MV-4-11 (cell line): ENCODE data around the gene TP53RK.

Source experiments
- DNase-seq: peaks from one replicate; lab custom pipeline; 2025; lab: John Stamatoyannopoulos, UW

Gene TP53RK

GRCh38 chr20:46706242-46706641, 17.0 kb upstream of the TP53RK start:
- DNase-seq, result no peak

- DNase-seq, result no peak
Measured at GRCh38 chr20:46705378-46705729, 16.1 kb upstream of the TP53RK start.

DNA sequence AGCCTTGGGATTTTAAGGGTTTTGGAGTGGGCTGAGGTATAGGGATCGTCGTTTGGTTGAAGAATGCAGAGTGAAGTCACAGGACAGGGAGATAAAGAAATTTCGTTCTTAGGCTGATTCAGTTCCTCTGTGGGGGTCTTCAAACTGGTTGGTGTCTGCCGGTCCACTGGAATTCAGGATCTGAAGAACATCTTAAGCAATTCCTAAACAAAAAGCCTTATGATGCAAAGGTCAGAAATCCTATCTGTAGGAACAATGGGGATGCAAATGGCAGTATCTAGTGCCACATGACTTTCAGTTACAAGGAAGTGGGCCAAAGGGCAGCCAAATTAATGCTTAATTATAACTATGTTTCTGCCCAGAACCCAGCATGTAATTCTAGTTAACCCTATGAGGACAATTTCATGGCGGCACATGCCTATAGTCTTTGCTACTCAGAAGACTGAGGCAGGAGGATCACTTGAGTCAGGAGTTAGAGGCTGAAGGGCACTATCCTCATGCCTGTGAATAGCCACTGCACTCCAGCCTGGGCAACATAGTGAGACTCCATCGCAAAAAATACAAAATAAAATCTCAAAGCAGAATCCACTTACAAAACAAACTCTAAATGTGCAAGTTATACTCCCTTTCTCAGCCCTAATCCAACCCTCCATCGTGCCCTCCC, 15.6 kb upstream of the TP53RK start:
- DNase-seq, result no peak

DNA sequence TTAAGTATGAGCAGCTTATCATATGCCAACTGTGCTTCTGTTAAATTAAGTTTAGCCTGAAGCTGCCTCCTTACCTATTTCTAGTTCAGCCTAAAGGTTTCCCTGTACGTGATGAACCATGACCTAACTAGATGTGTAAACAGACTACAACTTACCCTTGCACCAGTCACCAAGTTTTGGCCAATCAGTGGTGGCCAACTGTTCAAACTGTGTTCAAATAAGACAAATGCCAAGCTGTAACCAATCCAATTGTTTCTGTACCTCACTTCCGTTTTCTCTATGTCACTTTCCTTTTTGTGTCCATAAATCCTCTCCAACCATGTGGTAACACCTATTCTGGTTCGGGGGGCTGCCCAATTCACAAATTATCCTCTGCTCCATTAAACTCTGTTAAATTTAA, 14.2 kb upstream of the TP53RK start:
- DNase-seq, result no peak

DNA sequence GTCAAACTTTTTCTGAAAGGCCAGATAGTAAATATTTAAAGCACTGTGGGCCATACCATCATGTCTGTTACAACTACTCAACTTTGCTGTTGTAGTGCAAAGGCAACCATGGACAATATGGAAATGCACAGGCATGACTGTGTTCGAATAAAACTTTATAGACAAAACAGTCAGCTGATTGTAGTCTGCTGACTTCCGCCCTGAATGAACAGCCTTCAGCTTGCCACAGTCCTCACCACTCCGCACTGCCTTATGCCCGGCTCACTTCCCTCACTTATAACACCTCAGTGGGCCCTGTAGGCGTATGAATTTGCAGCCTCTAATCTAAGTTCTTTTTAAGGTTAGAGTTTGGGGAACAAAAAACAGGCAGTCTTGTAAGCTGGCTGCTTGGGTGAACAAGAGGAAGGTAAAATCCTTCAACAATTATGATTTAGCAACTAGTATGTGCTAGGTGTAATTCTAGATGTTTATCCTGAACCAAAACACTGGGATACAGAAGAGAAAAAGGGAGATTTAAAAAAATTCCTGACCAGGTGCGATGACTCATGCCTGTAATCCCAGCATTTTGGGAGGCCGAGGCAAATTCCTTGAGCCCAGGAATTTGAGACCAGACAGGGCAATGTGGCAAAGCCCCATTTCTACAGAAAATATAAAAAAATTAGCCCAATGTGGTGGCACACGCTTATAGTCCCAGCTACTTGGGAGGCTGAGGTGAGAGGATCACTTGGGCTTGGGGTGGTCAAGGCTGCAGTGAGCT, 13.4 kb upstream of the TP53RK start:
- no peak for DNase-seq

- no peak for DNase-seq
Measured at GRCh38 chr20:46701986-46702385, 12.7 kb upstream of the TP53RK start.

- no peak for DNase-seq
Measured at GRCh38 chr20:46701556-46701955, 12.3 kb upstream of the TP53RK start.

- DNase-seq, result no peak
Measured at GRCh38 chr20:46701057-46701456, 11.8 kb upstream of the TP53RK start.

GRCh38 chr20:46700481-46700880, 11.2 kb upstream of the TP53RK start:
- no peak for DNase-seq

GRCh38 chr20:46699651-46700359, 10.6 kb upstream of the TP53RK start:
- peak; percentile 48 for DNase-seq

DNA sequence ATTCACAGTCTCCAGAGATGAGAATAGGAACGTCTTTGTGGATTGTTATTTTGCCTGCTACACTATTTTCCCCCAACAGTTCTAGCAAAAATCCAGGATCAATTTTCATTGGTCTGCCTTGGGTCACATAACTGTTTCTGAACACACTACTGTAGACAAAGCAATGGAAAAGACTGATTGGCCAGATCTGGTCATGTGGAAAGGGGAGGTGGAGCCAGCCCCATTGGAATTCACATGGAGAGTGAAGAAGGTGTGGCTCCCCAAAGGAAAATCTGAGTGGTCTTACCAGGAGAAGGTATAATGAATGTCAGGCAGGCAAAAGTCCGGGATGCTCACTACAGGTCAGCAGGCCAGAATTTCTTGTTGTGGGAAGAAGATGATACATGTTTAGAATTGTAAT, 9.5 kb upstream of the TP53RK start:
- DNase-seq, result no peak

DNA sequence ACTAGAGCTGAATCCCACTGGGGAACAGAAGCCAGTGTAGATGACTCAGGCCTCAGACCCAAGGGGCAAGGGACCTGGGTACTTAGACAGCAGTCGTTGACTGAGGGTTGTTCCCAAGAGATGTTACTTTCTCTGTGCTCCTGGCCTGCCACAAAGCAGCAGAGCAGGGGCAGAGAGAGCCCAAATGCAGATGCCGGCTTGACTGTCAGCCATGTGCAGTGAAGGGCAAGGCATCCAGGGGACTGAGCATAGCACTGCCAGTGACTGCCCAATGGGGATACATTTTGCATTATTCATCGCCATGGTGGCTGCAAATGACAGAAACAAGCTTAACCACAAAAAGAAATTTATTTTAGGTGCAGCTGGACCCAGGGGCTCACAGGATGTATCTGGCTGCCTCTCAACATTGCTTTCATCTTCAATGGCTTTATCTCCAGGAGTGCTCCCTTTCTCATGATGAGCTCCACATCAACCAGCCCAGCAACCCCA, 7.6 kb upstream of the TP53RK start:
- DNase-seq, result no peak

DNA sequence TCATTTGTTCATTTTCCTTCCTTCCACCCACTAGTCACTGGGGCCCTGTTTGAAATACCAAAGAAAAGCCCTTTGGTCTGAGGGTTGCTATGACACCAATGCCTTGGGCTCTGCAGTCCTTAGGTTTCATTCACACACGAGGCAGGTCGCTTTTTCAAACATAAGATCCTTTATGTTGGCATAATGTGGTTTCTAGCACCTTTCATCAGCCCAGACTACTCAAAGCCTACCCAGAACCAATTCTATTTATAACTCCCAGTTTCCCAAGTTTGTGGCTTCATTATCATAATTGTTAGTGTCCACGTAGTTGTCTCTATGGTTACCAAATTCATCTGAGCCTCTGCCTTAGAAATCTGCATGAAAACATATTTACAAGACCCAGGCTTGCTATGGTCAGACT, 6.6 kb upstream of the TP53RK start:
- peak; percentile 83 for DNase-seq

GRCh38 chr20:46694484-46694883, 5.2 kb upstream of the TP53RK start:
- peak; percentile 94 for DNase-seq

DNA sequence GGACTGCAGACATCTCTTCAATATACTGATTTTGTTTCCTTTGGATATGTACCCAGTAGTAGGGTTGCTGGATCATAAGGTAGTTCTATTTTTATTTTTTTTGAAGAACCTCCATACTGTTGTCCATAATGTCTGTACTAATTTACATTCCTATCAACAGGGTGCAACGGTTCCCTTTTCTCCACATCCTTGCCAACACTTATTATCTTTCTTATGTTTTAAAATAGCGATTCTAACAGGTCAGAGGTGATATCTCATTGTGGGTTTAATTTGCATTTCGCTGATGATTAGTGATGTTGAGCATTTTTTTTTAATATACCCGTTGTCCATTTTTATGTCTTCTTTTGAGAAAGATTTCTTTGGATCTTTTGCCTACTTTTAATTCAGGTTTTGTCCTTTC, 2.0 kb upstream of the TP53RK start:
- DNase-seq, result no peak

- peak; percentile 5 for DNase-seq
Measured at GRCh38 chr20:46690219-46691106, 1.2 kb upstream of the TP53RK start.

GRCh38 chr20:46689754-46690085, 476 bp upstream of the TP53RK start:
- no peak for DNase-seq

DNA sequence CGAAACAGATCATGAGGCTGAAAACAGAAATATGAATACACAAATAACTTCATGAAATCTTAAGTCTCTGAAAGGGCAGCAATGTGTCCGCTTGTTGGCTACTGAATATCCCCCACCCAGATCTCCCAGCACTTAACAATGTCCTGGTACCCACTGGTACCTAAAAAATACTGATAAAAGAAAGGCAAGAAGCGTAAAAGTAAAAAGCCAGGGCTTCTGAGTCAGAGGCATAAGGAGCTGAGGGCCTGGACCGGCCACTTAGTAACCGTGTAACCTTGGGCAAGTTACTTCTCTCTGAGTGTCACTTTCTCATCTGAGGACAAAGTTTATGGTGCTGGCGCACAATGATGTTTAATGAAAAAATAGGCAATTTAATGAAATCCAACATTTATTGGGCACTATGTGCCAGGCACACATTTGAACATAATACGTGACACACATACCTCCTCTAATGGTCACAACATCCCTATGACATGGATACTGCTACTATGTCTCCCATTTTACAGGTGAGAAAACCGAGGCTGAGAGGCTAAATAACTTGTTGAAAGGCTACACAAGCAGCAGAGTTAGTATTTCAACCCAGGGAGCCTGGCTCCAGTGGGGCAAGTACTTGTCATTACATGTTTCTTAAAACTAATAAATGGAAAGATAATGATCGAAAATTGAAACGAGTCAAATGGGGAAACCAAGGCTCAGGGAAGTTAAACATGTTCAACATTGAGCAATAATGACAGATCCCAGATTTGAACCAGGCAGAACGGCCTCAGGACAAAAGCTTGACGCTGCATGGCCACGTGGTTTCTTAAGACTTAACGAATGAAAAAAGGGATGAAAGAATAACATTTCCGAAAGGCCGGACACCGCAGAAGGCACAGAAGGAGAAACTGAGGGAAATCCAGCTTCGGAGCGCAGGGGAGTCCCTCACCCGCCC, 828 bp downstream of the TP53RK start:
- DNase-seq, result peak; percentile 36

DNA sequence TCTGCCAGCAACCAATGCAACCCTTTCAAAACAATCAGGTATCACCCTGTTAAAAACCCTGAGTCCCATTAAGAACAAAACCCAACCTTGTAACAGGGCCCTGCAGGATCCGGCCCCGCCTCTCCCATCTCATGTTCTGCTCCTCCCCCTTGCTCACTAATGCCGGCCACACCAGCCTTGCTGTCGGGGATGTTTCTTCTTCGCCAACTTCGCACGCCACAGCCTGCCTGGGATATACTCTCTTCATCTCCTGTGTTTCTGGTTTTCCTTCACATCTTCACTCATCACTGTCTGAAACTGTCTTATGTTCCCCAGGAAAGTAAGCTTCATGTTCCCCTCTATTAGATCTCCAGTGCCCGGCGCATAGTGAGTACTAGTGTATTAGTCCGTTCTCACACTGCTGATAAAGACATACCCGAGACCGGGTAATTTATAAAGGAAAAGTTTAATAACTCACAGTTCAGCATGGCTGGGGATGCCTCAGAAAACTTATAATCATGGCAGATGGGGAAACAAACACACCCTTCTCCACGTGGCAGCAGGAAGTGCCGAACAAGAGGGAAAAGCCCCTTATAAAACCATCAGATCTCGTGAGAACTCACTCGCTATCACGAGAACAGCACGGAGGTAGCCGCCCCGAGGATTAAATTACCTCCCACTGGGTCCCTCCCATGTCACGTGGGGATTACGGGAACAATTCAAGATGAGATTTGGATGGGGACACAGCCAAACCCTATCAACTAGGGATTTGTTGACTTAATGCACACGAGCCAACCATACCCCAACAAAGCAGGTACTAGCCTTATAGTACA, 5.1 kb downstream of the TP53RK start:
- no peak for DNase-seq

DNA sequence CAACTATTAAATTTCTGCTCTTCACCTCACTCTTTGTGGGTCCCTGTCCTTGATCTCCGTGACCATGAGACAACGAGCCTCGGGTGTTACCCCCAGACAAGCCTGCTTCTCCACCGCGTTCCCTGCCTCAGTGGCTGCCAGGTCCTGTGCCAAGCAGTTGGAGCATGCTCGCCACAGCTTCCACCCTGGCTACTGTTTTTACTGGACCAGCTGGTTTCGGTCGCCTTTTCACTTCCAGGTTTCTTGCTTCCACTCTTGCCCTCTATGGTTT, 5.6 kb downstream of the TP53RK start:
- peak; percentile 59 for DNase-seq
